ENCODE results near the gene WDR72.
"Not testable (repeated sequence)": the region's sequence is repeated elsewhere in the genome, so short reads cannot be mapped to it uniquely, and the experiment has no call there.

Gene WDR72

GRCh38 chr15:53695365-53695764 is 64.1 kb downstream of the WDR72 start:
- no peak for TF ChIP-seq CTCF (IDR thresholded peaks at IDR 0.05)
- no peaks in the 10 kb centered on the region for H3K36me3 ChIP-seq
- intact Hi-C loops (cut with DNase I; ENCODE audit: low total_unique reads): no loop called here
- H3K27me3 ChIP-seq: no peaks in the 10 kb centered on the region
- H3K27ac ChIP-seq: no peak overlapping the region
- H3K9me3 ChIP-seq: no peaks in the 10 kb centered on the region
- peaks cover 0 to 7% (median 0%) of the 10 kb centered on the region in 4 donors for H3K4me1 ChIP-seq
- H3K4me3 ChIP-seq: no peak overlapping the region
- DNase-seq: no peak

- Histone ChIP-seq H3K4me1 (peaks cover 0 to 7% (median 0%) of the 10 kb centered on the region in 4 donors), H3K27me3 (no peaks in the 10 kb centered on the region), H3K4me3 (no peak overlapping the region), H3K9me3 (no peaks in the 10 kb centered on the region), H3K36me3 (no peaks in the 10 kb centered on the region), H3K27ac (no peak overlapping the region)
- intact Hi-C loops (cut with DNase I; ENCODE audit: low total_unique reads): no loop called here
- no peak for TF ChIP-seq CTCF (IDR thresholded peaks at IDR 0.05)
- DNase-seq: no peak
These were observed 65.0 kb downstream of the WDR72 start for GRCh38 chr15:53694476-53694874.

GRCh38 chr15:53693729-53694475 is 65.6 kb downstream of the WDR72 start:
- Histone ChIP-seq H3K4me1 (peaks cover 0 to 7% (median 0%) of the 10 kb centered on the region in 4 donors), H3K4me3 (no peak overlapping the region), H3K36me3 (no peaks in the 10 kb centered on the region), H3K27ac (no peak overlapping the region), H3K27me3 (no peaks in the 10 kb centered on the region), H3K9me3 (no peaks in the 10 kb centered on the region)
- no peak for TF ChIP-seq CTCF (IDR thresholded peaks at IDR 0.05)
- intact Hi-C loops (cut with DNase I; ENCODE audit: low total_unique reads): no loop called here
- no peak for DNase-seq

- H3K9me3 ChIP-seq; DNase-seq; H3K4me3 ChIP-seq; H3K27ac ChIP-seq; H3K4me1 ChIP-seq; intact Hi-C loops (cut with DNase I; ENCODE audit: low total_unique reads); H3K36me3 ChIP-seq; H3K27me3 ChIP-seq: not testable (repeated sequence)
These were observed 75.3 kb downstream of the WDR72 start for GRCh38 chr15:53684162-53684561.

- Histone ChIP-seq H3K27ac (no peak overlapping the region), H3K4me3 (no peak overlapping the region), H3K36me3 (no peaks in the 10 kb centered on the region), H3K9me3 (no peaks in the 10 kb centered on the region), H3K27me3 (no peaks in the 10 kb centered on the region), H3K4me1 (no peaks in the 10 kb centered on the region)
- intact Hi-C loops (cut with DNase I; ENCODE audit: low total_unique reads): no loop called here
- DNase-seq: no peak
- TF ChIP-seq CTCF (IDR thresholded peaks at IDR 0.05): no peak
These were observed 78.4 kb downstream of the WDR72 start for GRCh38 chr15:53681056-53681455.

GRCh38 chr15:53675832-53676231 is 83.6 kb downstream of the WDR72 start:
- DNase-seq: no peak
- no peaks in the 10 kb centered on the region for H3K36me3 ChIP-seq
- no peaks in the 10 kb centered on the region for H3K27me3 ChIP-seq
- no peak overlapping the region for H3K27ac ChIP-seq
- H3K4me1 ChIP-seq: no peaks in the 10 kb centered on the region
- no peaks in the 10 kb centered on the region for H3K9me3 ChIP-seq
- no peak overlapping the region for H3K4me3 ChIP-seq
- TF ChIP-seq CTCF (IDR thresholded peaks at IDR 0.05): no peak
- intact Hi-C loops (cut with DNase I; ENCODE audit: low total_unique reads): no loop called here

Data from tibial artery (tissue), 4 donors.